Upper lobe of left lung (tissue), 6 donors: ENCODE results near the gene PIH1D1. TPM values are rescaled to one million over a fixed set of nuclear protein-coding genes. Genes with fewer than 3 reads are reported as not detected.

Source experiments
- ATAC-seq, 2 donors: fragments of 200-7000 bp; cut with Tn5 transposase; one replicate each; pipeline ENCODE4 v1.9.1; 2022; ENCODE audit warnings: mild to moderate bottlenecking in 2 of 2, moderate library complexity in 2 of 2; ENCODE audit not compliant: low FRiP score in 2 of 2
- DNase-seq, 2 donors: peaks; one replicate each; pipeline ENCODE4 v3.0.0-alpha.2; 2019 to 2020
- H3K27ac ChIP-seq, 4 donors: fragments of 200-600 bp; sonication (generic); one replicate each; pipeline ENCODE4 v1.5.1; 2016 to 2019
- H3K27me3 ChIP-seq, 4 donors: fragments of 200-600 bp; sonication (generic); one replicate each; pipeline ENCODE4 v1.5.1; 2017 to 2019
- H3K36me3 ChIP-seq, 4 donors: fragments of 200-600 bp; sonication (generic); one replicate each; pipeline ENCODE4 v1.5.1; 2016 to 2019
- H3K4me1 ChIP-seq, 4 donors: fragments of 200-600 bp; sonication (generic); one replicate each; pipeline ENCODE4 v1.5.1; 2018 to 2019
- H3K4me3 ChIP-seq, 4 donors: fragments of 200-600 bp; sonication (generic); one replicate each; pipeline ENCODE4 v1.5.1; 2017 to 2019; ENCODE audit warnings: mild to moderate bottlenecking in 2 of 4, moderate library complexity in 1 of 4
- H3K9me3 ChIP-seq, 4 donors: fragments of 200-600 bp; sonication (generic); one replicate each; pipeline ENCODE4 v1.5.1; 2018 to 2019
- EP300 ChIP-seq, 4 donors: sonication (generic); formaldehyde crosslinking; IDR thresholded peaks; one replicate each; pipeline ENCODE4 v1.5.1; 2017; ENCODE audit warnings: antibody characterized with exemption in 4 of 4, control low read depth in 2 of 4
- POLR2A ChIP-seq, 4 donors: fragments of 450-650 bp; IDR thresholded peaks; one replicate each; pipeline ENCODE4 v1.5.1; 2016 to 2017; ENCODE audit warnings: antibody characterized with exemption in 4 of 4, mild to moderate bottlenecking in 2 of 4
- POLR2AphosphoS5 ChIP-seq, 2 donors: sonication (generic); formaldehyde crosslinking; IDR thresholded peaks; one replicate each; pipeline ENCODE4 v1.5.1; 2017; ENCODE audit warnings: antibody characterized with exemption in 2 of 2
- WGBS, 2 donors: methylation state at CpG; one replicate each; pipeline ENCODE4 v1.1.5; 2017 to 2018; 5-methylcytosine and 5-hydroxymethylcytosine counted together
- small RNA-seq, 4 donors: library from RNA; depleted of rRNA; stranded (forward); fragments of <200 nt; gene quantifications; one replicate each; pipeline ENCODE3, GENCODE V24; 2016
- total RNA-seq, 6 donors: library from RNA; depleted of rRNA in 4 of 6; stranded (reverse); fragments of >200 nt in 4 of 6; gene quantifications; one replicate each; pipeline versions ENCODE4 v1.1.0 to v1.2.1, GENCODE V29; 2016 to 2021
- TF ChIP-seq, protein P1 (sequence below), 6 experiments: fragments of 450-650 bp in 4 of 6; fragments of 200-600 bp in 2 of 6; sonication (generic) in 2 of 6; IDR thresholded peaks; one replicate each; pipeline ENCODE4 v1.5.1; 2016 to 2019; ENCODE audit warnings: antibody characterized with exemption in 6 of 6
- donor health status: DM: no; HTN: no; CAD: no; lungs with moderate emphysema.
- donor health status: DM: no; HTN: yes; CAD: no; lungs with severe emphysema.

PIH1D1 gene
- total RNA-seq, 6 donors from 2014 or later: 59.5 to 120 (median 72.8) TPM

GRCh38 chr19:49398001-49398615 is 53.5 kb downstream of the PIH1D1 start:
- WGBS, 2 donors: 77% methylated on average over 9 to 11 of the region's 11 CpGs
- no peaks in the 10 kb centered on the region for H3K27me3 ChIP-seq
- H3K27ac ChIP-seq: no peak overlapping the region
- H3K4me3 ChIP-seq: no peak overlapping the region
- H3K4me1 ChIP-seq: peaks cover 0 to 4% (median 0%) of the 10 kb centered on the region in 4 donors
- TF ChIP-seq, protein P1, sequence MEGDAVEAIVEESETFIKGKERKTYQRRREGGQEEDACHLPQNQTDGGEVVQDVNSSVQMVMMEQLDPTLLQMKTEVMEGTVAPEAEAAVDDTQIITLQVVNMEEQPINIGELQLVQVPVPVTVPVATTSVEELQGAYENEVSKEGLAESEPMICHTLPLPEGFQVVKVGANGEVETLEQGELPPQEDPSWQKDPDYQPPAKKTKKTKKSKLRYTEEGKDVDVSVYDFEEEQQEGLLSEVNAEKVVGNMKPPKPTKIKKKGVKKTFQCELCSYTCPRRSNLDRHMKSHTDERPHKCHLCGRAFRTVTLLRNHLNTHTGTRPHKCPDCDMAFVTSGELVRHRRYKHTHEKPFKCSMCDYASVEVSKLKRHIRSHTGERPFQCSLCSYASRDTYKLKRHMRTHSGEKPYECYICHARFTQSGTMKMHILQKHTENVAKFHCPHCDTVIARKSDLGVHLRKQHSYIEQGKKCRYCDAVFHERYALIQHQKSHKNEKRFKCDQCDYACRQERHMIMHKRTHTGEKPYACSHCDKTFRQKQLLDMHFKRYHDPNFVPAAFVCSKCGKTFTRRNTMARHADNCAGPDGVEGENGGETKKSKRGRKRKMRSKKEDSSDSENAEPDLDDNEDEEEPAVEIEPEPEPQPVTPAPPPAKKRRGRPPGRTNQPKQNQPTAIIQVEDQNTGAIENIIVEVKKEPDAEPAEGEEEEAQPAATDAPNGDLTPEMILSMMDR (IDR thresholded peaks at IDR 0.05): no peak
- TF ChIP-seq EP300 (IDR thresholded peaks at IDR 0.05) (no peak), POLR2AphosphoS5 (IDR thresholded peaks at IDR 0.05) (no peak), POLR2A (IDR thresholded peaks at IDR 0.05) (no peak)
- ATAC-seq (no peak), DNase-seq (no peak)
- H3K9me3 ChIP-seq: no peaks in the 10 kb centered on the region
- no peaks in the 10 kb centered on the region for H3K36me3 ChIP-seq

DNA sequence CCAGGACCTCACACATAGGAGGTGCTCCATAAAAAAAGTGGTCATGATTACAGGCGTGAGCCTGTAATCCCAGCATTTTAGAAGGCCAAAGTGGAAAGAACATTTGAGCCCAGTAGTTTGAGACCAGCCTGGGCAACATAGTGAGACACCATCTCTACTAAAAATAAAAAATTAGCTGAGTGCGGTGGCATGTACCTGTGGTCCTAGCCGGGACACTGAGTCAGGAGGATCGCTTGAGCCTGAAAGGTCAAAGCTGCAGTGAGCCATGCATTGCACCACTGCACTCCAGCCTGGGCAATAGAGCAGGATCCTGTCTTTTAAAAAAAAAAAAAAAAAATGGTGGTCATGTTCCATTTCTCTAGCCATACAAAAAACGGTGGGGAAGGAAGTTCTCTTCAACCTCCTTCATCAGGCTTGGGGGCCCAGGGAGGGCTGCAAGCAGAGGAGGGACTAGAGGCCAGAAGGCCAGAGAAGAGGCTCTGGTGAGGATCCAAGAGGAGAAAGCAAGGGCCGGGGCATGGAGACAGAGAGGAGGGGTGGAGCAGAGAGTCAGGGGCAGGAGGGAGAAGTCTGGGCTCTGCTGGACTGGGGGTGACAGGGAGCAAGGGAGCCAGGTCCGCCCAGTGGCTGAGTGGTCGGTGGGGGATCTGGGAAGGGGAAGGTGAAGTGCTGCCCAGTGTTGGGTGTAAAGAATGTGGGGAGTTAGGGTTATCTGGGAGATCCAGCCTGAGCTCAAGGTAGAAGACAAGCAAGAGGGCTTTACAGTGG is 54.7 kb downstream of the PIH1D1 start:
- Histone ChIP-seq H3K36me3 (no peaks in the 10 kb centered on the region), H3K4me3 (no peak overlapping the region), H3K4me1 (peaks cover 0 to 6% (median 0%) of the 10 kb centered on the region in 4 donors), H3K9me3 (no peaks in the 10 kb centered on the region), H3K27ac (no peak overlapping the region), H3K27me3 (no peaks in the 10 kb centered on the region)
- DNase-seq (no peak), ATAC-seq (no peak)
- whole genome bisulfite sequencing, 2 donors: 79 to 82% methylated on average over 7 to 8 of the region's 8 CpGs
- TF ChIP-seq, protein P1 (IDR thresholded peaks at IDR 0.05): no peak
- TF ChIP-seq POLR2A (IDR thresholded peaks at IDR 0.05) (no peak), POLR2AphosphoS5 (IDR thresholded peaks at IDR 0.05) (no peak), EP300 (IDR thresholded peaks at IDR 0.05) (no peak)

Small RNA genes lying within 50 kb of the gene (small RNA-seq; reads per million reads assigned to genes)
- gene MIR150: 74.5 to 449 (median 183) reads per million in 4 donors
- 0 reads per million in 4 donors for gene SNORD32A
- gene SNORD33: 0 reads per million in 4 donors
- gene SNORD34: 0 reads per million in 4 donors
- gene SNORD35A: 0 reads per million in 4 donors
- 0 reads per million in 4 donors for gene SNORD35B

Other genes starting within 250 kb of the PIH1D1 start
- 1 to 10 TPM in 5 of 6 donors, under 1 TPM in 1; 0.44 to 4.2 (median 2.0) TPM for gene SLC6A16, start 126.6 kb downstream of the PIH1D1 start, total RNA-seq
- gene CD37, start 116.4 kb downstream of the PIH1D1 start, total RNA-seq: 100 to 1,000 TPM in 4 of 6 donors, 10 to 100 TPM in 2; 63.5 to 156 (median 123) TPM
- 10 to 100 TPM; 13.6 to 38.0 (median 20.5) TPM for gene TEAD2, start 89.4 kb downstream of the PIH1D1 start, total RNA-seq
- under 1 TPM in 3 of 6 donors, not detected in 3; 0.40 to 0.69 (median 0.61) TPM for gene DKKL1, start 87.9 kb downstream of the PIH1D1 start, total RNA-seq
- gene KASH5, start 63.6 kb downstream of the PIH1D1 start, total RNA-seq: 1 to 10 TPM in 3 of 6 donors, under 1 TPM in 1, not detected in 2; 0.61 to 6.9 (median 1.6) TPM
- not detected for gene PTH2, start 28.4 kb downstream of the PIH1D1 start, total RNA-seq
- gene GFY, start 26.4 kb downstream of the PIH1D1 start, total RNA-seq: not detected
- gene SLC17A7, start 10.3 kb downstream of the PIH1D1 start, total RNA-seq: 1 to 10 TPM in 2 of 6 donors, under 1 TPM in 3, not detected in 1; 0.37 to 2.1 (median 0.78) TPM
- 100 to 1,000 TPM in 1 of 6 donors, 10 to 100 TPM in 5; 26.3 to 111 (median 48.2) TPM for gene ALDH16A1, start 1.4 kb upstream of the PIH1D1 start, total RNA-seq
- gene FLT3LG, start 22.4 kb upstream of the PIH1D1 start, total RNA-seq: 10 to 100 TPM in 3 of 6 donors, 1 to 10 TPM in 3; 4.3 to 19.9 (median 9.9) TPM
- 1,000 to 10,000 TPM in 4 of 6 donors, 100 to 1,000 TPM in 2; 974 to 2,595 (median 1,696) TPM for gene RPL13A, start 35.8 kb upstream of the PIH1D1 start, total RNA-seq
- gene RPS11, start 44.6 kb upstream of the PIH1D1 start, total RNA-seq: 1,000 to 10,000 TPM; 1,447 to 3,855 (median 1,708) TPM
- gene FCGRT, start 60.8 kb upstream of the PIH1D1 start, total RNA-seq: 100 to 1,000 TPM; 175 to 466 (median 328) TPM
- gene RCN3, start 76.2 kb upstream of the PIH1D1 start, total RNA-seq: 10 to 100 TPM in 5 of 6 donors, 1 to 10 TPM in 1; 5.9 to 82.8 (median 26.6) TPM
- 10 to 100 TPM; 30.3 to 72.3 (median 57.9) TPM for gene NOSIP, start 128.7 kb upstream of the PIH1D1 start, total RNA-seq
- 10 to 100 TPM in 1 of 6 donors, 1 to 10 TPM in 5; 3.8 to 10.0 (median 7.1) TPM for gene PRRG2, start 129.5 kb upstream of the PIH1D1 start, total RNA-seq
- gene PRR12, start 139.4 kb upstream of the PIH1D1 start, total RNA-seq: 10 to 100 TPM; 12.6 to 51.9 (median 33.7) TPM
- 100 to 1,000 TPM in 3 of 6 donors, 10 to 100 TPM in 3; 81.7 to 160 (median 107) TPM for gene RRAS, start 188.3 kb upstream of the PIH1D1 start, total RNA-seq
- 10 to 100 TPM; 28.6 to 98.5 (median 71.0) TPM for gene SCAF1, start 190.4 kb upstream of the PIH1D1 start, total RNA-seq
- gene IRF3, start 214.0 kb upstream of the PIH1D1 start, total RNA-seq: 100 to 1,000 TPM in 3 of 6 donors, 10 to 100 TPM in 3; 50.5 to 210 (median 99.1) TPM
- 10 to 100 TPM in 3 of 6 donors, 1 to 10 TPM in 3; 4.2 to 21.3 (median 14.1) TPM for gene BCL2L12, start 214.1 kb upstream of the PIH1D1 start, total RNA-seq
- gene PRMT1, start 225.5 kb upstream of the PIH1D1 start, total RNA-seq: 100 to 1,000 TPM in 2 of 6 donors, 10 to 100 TPM in 4; 65.6 to 155 (median 82.0) TPM
- gene ADM5, start 237.8 kb upstream of the PIH1D1 start, total RNA-seq: 1 to 10 TPM in 4 of 6 donors, under 1 TPM in 1, not detected in 1; 0.55 to 3.0 (median 1.5) TPM
- gene CPT1C, start 239.3 kb upstream of the PIH1D1 start, total RNA-seq: 10 to 100 TPM in 1 of 6 donors, 1 to 10 TPM in 2, under 1 TPM in 1, not detected in 2; 0.46 to 17.2 (median 4.6) TPM